GM21528 (cell line): ENCODE data around the gene NLRP9.

Experiments
- ATAC-seq: cut with Tn5 transposase; IDR thresholded peaks from one replicate; pipeline ENCODE4 v1.9.1; 2021; ENCODE audit warnings: mild to moderate bottlenecking, moderate library complexity; ENCODE audit not compliant: unreplicated experiment, low FRiP score

NLRP9 gene

DNA sequence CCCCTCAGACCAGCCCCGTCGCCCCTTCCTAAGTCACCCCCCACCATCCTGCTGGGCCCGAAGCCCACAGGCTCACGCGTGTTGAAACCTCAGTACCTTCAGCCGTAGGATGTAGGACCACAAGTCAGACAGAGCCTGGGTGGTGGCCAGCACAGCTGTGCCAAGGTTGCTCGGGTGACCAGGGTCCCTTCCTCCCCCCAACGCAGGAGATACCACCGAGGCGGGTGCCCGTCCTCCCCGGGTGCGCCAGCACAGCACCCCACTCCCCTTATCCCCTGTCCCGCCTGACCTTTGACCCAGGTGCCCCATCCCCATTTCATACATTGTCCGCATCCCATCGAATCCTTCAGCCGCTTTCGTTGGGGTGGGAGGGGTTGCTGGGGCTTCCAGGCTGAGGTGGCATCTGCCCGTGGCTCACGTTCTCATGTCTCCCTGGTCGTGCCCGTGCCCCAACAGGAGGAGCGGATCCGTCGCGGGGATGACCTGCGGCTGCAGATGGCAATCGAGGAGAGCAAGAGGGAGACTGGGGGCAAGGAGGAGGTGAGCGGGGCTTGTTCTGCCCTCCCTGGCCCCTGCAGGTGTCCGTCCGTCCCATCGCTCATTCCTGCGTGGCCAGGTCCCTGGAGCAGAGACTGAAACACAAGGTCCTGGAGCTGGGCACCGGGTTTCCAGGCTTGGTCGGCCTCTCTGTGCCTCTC, 48.6 kb downstream of the NLRP9 start:
- no peak for ATAC-seq

DNA sequence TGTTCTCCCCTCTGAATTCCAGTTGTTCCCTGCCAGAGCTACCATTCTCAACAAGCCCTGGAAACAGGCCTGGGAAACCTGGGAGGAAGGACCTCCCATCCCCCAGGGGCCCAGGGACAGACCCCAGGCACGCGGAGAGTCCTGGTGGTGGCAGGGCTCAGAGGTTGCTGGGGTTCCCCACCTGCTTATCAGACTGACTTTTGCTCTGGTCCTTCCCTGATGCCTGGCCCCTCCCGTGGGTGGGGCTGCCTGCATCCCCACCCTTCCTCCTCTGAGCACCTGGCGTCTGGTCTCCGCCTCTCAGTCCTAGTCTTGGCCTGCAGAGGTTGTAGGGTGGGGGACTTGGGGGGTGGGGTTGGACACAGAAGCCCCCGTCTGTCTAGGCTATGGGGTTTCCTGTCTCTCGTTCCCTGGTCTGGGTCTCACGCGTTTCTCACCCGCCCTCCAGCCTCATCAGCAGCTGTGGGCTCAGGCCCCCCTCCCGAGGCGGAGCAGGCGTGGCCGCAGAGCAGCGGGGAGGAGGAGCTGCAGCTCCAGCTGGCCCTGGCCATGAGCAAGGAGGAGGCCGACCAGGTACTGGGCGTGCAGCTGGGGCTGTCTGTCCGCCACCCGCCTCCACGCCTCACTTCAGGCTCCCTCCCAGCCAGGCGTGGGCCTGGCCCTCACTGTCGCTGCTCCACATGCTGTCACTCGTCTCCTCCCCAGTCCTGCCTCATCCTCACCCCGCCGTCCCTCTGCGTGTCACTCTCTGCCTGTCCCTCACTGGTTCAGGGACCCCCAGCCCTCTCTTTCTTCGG, 49.6 kb downstream of the NLRP9 start:
- ATAC-seq, result no peak

- ATAC-seq, result no peak
These were observed 50.7 kb downstream of the NLRP9 start for GRCh38 chr19:55687281-55688201.

GRCh38 chr19:55686311-55687050, 51.7 kb downstream of the NLRP9 start:
- no peak for ATAC-seq

DNA sequence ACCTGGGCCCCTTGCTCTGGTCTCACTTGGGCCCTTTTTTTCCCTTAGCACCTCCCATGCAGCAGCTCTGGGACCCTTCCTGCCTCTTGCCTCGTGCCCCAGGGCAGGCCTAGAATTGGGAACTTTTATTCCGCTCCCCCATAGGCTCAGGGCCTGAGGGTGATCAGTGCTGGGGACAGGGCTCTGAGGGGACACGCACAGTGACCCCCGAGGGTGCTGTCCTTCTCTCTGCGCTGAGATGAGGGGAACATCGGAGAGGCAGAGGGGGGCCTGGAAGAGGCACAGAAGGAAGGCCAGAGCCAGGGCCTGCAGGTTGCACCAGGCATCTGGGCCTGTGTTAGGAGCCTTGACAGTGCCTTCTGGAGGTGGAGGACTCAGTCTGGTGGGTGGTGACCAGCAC, 52.4 kb downstream of the NLRP9 start:
- no peak for ATAC-seq

DNA sequence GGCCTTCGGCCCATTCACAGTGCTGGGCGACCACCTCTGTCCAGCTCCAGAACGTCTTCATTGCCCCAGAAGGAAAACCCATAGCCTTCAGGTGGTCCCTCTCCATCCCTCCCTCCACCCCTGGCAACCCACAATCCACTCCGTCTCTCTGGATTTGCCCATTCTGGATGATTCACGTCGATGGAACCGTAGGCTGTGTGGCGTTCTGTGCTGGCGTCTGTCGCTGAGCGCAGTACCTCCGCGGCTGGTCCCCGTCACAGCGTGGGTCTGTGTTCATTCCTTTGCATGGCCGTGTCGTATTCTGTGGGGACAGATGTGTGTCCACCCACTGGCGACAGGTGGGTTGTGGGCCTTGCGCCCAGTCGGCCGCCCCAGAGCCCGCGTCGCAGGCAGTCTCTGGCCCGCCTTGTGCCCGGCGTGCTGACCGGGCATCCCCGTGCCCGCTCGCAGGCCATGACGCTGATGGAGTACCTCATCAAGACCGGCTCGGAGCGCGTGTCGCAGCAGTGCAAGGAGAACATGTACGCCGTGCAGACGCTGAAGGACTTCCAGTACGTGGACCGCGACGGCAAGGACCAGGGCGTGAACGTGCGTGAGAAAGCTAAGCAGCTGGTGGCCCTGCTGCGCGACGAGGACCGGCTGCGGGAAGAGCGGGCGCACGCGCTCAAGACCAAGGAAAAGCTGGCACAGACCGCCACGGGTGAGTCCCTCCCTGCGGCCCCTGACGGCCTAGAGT, 53.1 kb downstream of the NLRP9 start:
- no peak for ATAC-seq

DNA sequence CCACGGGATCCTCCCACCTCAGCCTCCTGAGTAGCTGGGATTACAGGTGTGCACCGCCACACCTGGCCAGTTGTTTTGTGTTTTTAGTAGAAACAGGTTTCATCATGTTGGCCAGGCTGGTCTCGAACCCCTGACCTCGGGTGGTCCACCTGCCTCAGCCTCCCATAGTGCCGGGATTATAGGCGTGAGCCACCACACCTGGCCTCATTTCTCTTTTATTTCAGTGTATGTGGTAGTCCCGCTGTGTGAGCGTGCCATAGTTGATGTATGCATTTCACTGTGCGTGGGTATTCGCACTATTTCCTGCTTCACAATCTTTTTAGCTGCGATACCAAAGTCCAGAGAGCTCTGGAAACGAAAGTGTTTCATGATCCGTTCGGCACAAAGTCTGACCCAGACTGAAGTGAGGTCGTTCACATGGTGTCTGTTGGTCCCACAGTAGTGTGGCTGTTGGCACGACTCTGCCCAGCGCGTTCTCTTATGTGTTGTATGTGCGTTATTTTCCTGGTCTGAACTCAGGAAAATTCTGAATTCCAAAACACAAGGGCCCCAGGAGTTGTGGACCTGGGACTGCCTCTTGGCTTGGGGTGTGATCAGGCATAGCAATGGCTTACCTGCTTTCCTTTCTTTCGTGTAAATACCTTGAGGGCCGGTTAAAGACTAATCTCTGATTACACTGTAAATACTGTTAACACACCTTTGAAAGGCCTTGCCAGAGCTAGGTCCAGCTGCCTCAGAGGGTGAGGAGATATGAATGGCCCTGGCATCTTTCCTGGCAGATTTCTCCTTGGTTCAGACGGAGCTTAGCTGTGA, 54.5 kb downstream of the NLRP9 start:
- ATAC-seq, result no peak

DNA sequence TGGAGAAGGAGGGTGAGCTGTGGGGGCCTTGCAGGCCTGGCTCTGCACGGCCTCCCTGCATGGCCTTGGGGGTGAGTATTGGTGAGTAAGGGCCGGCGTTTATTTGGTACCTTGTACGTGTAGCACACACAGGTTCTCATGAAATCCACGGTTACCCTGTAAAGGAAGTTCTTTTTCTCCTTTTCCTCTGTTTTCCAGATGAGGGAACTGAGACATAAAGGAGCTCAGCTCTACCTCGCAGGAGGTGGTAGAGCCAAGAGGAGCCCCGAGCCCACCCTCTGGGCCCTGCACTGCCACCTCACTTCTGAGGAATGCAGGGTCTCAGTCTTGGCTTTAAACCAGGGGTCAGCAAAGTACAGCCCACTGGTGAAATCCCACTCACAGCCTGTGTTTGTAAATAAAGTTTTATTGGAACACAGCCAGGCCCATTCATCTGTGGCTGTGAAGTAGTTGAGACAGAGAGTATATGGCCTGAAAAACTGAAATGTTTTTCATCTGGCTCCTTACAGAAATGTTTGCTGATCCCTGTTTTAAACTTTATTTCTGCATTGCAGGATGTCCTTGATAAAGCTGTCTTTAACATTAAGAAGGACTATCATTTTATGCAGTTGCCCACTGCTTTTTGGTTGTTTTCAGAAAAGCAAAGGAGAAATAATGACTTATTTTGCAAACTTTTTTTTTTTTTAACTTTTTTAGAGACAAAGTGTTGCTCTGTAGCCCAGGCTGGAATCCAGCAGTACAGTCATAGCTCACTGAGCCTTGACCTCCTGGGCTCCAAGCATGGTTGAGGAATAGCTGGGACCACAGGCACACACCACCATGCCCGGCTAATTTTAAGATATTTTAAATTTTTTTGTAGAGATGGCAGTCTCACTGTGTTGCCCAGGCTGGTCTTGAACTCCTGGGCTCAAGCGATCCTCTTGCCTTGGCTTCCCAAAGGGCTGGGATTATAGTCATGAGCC, 56.8 kb downstream of the NLRP9 start:
- ATAC-seq, result no peak

GRCh38 chr19:55680339-55681130, 57.7 kb downstream of the NLRP9 start:
- no peak for ATAC-seq

DNA sequence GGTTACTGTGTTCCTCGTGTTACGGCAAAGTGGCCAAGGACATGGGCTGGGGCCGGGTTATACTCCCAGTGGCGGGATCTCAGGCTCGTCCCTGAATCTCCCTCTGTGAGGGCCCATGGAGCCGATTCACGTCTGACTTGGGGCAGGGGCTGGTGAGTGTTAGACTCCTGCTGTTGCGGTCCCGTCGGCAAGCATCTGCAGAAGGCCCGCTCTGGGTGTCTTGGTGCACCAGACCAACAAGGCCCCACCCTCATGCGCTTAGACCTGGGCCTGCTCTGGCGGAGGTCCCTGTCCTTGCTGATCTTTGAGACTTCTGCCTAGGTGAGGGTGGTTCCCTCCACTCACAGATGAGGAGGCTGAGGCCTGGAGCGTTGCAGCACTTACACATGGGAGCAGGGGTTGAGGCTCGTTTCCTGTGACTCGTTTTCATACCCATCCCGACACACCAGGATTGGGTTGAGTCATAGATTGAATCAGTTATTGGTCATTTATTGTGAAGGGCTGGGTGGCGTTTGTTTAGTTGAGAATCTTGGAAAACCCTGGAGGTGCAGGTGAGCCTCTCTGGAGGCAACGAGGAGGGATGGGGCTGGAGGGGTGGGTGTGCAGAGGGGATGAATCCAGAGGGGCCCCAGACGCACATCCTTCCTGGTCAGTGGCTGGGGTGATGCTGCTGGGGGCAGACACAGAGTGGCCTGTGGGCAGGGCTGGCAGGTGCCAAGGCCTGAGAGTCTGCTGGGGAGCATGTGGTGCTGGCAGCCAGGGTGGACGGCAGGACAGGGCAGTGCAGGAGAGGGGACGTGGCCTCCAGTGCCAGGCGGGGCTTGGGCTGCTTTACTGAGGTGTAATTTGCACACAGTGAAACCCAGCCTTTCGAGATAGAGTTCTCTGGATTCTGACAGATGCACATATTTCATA, 58.6 kb downstream of the NLRP9 start:
- no peak for ATAC-seq

GRCh38 chr19:55678121-55678671, 60.0 kb downstream of the NLRP9 start:
- ATAC-seq, result peak; percentile 65

- no peak for ATAC-seq
These were observed 60.6 kb downstream of the NLRP9 start for GRCh38 chr19:55677572-55678028.

DNA sequence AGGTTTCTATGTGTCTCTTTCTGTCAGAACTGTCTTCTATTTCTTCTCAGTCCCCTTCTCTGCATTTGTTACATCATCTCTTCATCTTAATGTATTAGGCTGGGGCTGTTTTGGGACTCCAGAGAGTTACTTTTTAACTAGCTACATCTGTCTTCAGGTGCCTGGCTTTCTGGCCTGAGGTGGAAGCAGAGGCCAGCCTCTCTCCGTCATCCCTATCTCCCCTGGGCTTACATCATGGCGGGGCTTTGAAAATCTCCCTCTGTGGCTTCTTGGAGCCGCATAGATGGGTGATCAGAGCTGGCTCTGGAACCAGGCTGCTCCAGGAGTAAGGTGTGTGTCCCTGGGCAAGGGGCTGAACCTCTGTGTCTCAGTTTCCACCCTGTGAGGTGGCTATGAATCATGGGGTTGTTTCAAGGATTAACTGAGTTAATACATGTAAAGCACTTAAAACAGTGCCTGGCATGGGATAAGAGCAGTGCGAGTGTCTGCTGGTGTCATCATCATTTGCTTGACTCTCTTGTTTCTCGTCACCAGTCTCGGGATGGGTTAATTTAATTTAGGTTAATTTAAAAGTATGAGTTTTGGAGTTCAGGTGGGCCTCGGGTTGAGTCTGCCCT, 61.2 kb downstream of the NLRP9 start:
- no peak for ATAC-seq

- no peak for ATAC-seq
These were observed 61.8 kb downstream of the NLRP9 start for GRCh38 chr19:55676383-55676782.
